ENCODE measurements around the gene FBN2.
"Not testable (repeated sequence)": the region's sequence is repeated elsewhere in the genome, so short reads cannot be mapped to it uniquely, and the experiment has no call there.

The FBN2 gene

DNA sequence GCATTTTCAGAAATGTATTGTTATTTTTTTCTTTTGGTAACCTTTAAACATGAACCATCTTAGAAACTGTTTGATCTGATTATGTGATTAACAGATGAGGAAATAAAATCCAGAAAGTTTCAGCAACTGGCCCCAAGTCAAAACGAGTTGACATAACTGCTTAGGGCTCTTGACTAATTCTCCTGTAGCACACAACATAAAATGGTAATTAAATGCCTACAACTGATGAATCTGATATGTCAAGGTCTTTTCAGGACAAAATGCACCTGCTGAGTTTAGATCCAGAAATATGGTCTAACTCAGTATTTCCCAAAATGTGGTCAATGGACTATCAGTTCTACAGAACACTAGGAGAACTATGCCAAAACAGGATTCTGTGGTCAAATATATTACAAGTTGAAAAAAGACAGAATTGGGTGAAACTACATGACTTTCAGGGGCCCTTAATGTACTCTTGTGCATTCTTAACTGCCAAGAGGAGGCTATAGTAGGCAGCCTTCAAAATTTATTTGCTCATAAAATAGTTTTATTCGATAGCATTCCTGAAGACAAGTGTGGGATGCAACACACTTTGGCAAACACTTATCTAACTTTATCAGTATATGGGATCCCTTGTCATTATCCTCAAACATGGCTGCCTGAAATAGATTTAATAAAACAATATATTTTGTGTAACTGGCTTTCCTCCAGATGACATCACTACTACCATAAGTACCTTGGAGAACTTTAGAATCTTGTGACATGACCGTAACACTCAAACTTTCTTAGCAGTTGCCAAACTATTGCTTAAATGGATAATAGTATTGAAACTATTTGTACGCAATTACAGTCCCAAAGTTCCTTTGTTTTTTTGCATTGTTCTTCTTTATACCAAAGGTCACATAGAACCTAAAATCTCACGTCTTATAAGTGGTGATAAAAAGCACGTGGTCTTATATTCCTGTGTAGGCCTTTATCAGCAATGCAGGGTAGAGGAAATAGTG lies 59.4 kb downstream of the FBN2 start:
- no peak for DNase-seq (ENCODE audit: low read depth in 3 of 3)

DNA sequence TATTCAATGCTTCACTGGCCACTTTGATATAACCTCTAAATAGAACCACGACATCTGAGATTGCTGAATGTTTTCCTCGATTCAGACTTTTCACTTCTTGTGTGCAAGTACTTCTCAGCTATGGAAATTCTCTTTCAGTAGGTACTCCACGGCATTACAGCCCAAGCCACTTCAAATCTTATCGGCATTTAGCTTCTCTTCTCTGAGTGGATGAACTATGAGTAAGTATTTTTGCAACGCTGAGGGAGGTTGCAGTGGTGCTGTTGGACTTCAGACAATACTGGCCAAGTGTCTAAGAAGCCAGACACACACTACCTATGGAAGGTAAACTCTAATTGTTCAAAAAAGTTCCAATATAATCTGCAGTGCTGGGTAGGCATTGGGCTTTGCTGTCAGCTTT lies 60.1 kb downstream of the FBN2 start:
- DNase-seq (ENCODE audit: low read depth in 3 of 3), result no peak

DNA sequence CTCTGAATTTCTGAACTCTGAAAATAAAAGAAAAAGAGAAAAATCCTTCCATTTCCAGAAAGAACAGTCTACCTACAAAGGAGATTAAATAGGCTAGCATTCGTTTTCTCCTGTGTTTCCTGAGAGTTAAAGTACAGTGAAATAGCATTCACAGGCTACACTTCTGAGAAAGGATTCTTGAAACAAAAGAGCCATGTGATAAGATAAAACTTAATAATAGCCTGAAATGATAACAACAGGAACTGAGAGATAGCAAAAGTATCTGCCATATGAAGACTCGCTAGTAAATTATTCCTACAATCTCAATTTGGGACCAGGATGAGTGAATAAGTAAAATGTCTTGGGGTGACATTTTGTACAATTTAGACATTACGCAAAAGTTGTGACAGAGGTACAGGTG lies 62.4 kb downstream of the FBN2 start:
- DNase-seq (ENCODE audit: low read depth in 3 of 3), result no peak

DNA sequence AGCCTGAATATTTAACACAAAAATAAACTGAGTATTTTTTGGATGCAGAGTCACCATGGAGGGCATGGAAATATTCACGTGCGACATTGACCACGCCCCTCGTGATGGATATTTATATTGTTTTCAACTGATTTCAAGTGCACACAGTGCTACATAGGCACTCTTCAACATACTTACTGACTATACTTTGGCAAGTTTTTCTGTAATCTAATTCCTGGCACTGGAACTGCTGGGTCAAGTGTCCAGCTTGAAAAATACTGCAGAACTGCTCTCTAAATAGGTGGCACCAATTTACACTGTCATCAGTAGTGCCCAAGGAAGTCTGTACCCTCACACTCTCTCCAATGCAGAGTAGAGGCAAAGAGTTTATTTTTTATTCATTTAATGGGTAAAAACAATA lies 65.1 kb downstream of the FBN2 start:
- no peak for DNase-seq (ENCODE audit: low read depth in 3 of 3)

DNA sequence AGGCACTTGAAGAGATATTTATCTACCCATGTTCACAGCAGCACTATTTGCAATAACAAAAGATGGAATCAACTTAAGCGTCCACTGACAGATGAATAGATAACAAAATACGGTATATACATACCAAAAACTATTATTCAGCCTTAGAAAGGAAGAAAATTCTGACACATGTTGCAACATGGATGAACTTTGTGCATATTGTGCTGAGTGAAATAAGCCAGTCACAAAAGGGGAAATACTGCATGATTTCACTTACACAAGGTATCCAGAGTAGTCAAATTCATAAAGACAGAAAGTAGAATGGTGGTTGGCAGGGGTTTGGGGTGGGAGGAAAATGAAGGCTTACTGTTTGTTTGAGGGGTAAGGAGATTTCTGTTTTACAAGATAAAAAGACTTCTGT lies 66.0 kb downstream of the FBN2 start:
- no peak for DNase-seq (ENCODE audit: low read depth in 3 of 3)

DNA sequence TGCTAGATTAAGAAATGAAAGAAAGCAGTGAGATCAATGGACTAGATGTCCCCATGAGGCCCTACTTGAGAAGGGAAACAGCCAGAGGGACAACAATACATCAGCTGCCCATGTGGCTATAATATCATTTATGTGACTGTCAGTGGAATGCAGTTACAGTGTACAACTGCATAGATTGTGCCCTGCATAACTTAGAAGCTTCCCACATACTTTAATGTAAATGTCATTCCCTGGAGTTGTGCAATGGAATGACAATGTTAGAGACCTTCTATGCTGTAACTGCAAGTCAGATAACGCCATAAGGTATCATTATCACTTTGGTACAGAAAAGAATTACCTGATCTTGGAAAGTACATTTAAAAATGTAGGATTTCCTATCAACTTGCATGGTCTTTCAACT lies 67.4 kb downstream of the FBN2 start:
- no peak for DNase-seq (ENCODE audit: low read depth in 3 of 3)

DNA sequence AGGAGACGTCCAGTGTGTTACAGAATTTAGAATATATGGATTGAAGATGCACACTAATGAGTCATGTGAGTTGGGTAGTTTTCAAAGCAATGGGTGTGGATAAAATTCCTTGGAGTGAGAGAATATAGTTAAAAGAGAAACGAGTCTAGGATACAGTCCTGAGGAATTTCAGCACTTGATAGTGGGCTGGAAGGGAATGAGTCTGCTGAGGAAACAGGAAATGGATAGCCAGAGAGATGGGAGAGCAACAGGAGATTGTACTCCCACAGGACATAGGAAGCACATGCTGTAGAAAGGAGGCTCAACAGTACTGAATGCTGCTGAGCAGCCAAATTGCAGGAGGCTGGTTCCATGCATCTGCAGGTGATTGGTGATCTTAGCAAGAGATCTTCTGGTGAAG lies 68.1 kb downstream of the FBN2 start:
- DNase-seq (ENCODE audit: low read depth in 3 of 3), result no peak

DNA sequence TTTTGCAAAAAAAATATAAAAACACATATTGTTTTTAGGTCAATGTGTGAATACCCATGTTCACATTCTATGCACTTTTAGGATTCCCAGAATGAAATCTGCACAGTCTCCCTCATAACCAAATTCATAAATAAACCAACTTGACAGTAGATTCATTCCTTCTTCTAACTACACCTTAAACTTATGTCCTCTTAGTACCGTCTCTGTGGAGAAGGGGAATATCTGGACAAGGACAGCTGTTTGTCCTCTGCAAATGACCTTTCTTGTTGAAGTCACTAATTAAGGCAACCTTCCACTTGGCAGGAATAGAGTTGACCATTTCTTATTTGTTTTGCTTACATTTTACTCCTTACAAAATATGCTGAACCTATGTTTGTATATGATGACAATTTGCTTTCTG lies 71.1 kb downstream of the FBN2 start:
- no peak for DNase-seq (ENCODE audit: low read depth in 3 of 3)

DNA sequence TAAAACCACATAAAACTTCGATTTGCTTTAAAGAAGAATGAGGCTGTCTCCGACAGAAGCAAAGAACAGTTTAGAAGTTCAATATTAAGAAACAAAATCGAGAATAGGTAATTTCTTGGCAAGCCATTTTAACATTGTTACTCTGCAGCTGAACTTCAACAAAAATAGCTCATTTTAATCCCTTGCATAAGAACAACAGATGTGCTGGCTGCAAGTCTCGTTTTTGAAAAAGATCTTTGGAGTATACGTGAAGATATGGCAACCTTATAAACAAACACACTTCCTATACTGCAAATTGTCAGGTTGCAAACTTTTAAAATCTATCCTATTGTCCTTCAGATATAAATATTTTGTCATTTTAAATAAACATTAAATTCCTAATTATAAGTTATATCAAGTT lies 71.5 kb downstream of the FBN2 start:
- no peak for DNase-seq (ENCODE audit: low read depth in 3 of 3)

DNA sequence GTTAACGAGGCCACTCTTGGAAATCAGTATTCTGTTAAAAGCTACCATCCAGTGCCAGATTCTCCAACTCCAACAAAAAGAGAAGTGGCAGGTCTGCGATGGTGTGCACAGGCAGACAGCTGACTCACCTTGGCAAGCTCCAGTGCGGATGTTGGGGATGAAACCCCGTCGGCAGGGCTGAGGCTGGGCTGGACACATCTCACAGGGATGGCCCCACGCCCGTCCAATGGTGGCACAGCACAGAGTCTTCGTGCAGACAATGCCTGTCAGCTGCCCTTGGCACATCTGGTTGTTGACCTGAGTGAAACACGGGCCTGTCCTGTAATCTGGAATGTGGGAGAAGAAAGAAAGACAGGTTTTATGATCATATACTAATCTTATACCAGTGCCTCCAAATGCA lies 73.4 kb downstream of the FBN2 start:
- DNase-seq (ENCODE audit: low read depth in 3 of 3), result no peak

DNA sequence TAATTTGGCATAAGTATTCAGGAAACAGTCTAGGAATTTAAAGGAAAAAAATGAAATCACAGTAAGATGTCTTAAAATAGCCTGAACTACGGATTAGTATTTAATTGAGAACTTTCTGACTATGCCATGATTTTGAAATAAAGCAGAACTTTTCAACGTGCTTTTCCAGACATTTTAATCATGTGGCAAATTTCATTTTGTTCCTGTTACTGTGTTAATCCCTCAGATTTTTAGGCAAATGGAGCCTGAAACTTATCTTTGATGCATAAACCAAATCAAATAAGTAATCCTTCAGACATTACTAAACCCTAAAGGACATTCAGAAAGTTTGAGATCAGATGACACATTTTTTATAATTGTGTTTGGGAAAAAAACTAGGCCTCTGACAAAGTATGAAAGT lies 75.7 kb downstream of the FBN2 start:
- DNase-seq (ENCODE audit: low read depth in 3 of 3), result no peak

DNA sequence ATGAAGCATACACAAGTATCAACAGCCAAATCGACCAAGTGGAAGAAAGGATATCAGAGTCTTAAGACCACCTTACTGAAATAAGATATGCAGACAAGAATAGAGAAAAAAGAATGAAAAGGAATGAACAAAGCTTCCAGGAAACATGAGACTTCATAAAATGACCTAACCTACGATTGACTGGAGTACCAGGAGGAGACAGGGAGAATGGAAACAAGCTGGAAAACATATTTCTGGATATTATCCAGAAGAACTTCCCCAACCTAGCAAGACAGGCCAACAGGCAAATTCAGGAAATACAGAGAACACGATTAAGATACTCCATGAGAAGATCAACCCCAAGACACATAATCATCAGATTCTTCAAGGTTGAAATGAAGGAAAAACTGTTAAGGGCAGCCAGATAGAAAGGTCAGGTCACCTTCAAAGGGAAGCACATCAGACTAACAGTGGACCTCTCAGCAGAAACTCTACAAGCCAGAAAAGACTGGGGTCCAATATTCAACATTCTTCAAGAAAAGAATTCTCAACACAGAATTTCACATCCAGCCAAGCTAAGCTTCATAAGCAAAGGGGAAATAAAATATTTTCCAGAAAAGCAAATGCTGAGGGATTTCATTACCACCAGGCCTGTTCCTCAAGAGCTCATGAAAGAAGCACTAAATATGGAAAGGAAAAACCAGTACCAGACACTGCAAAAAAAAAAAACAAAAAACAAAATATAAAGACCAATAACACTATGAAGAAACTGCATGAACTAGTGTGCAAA lies 80.7 kb downstream of the FBN2 start:
- not testable (repeated sequence) for DNase-seq (ENCODE audit: low read depth in 3 of 3)

DNA sequence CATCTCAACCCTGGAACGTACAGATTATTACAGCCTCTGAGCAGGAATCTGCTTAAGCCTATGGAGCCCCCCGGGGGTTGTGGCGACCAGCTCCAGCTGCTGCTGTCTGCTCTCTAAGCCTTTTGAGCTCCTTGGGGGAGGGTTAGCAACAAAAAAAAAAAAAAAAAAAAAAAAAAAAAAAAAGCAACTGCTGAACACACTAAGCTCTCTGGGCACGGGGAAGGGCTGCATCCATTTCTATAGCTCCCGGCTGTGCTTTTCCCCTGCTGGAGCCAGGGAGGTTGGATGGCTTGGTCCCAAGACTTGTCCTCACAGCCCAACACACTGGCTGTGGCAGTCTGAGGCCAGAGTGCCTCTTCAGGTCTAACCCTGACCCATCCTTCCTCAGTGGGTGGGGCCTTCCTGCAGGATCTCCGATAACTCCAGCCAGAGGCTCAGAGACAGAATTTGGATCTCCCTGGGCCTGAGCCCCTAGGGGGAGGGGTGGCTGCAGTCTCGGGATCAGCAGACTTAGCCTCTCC lies 82.1 kb downstream of the FBN2 start:
- no peak for DNase-seq (ENCODE audit: low read depth in 3 of 3)

DNA sequence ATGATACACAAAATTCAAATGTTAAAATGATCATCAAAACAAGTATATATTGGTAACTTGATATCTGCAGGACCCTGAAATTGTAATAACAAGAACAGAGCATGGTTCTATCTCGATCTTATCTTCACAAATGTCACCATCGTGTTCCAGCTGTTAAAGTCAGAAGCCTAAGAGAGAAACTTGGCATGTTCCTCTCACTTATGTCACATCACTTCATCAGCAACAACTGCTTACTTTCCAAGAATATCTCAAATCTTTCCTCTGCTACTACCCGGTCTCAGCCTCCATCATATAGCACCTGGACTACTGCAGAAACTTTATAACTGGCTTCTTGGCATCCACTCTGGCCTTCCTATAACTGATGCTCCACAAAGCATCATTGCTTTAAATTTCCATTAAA lies 84.9 kb downstream of the FBN2 start:
- no peak for DNase-seq (ENCODE audit: low read depth in 3 of 3)

DNA sequence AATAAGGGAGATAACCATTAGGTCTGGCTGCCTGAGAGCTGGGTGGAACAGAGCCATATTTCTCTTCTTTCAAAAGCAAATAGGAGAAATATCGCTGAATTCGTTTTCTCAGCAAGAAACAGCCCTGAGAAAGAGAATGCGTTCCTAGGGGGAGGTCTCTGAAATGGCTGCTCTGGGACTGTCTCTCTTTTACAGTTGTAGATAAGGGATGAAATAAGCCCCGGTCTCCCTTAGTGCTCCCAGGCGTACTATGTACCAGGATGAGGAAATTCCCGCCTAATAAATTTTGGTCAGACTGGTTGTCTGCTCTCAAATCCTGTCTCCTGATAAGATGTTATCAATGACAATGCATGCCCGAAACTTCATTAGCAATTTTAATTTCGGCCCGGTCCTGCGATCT lies 90.8 kb downstream of the FBN2 start:
- not testable (repeated sequence) for DNase-seq (ENCODE audit: low read depth in 3 of 3)

DNA sequence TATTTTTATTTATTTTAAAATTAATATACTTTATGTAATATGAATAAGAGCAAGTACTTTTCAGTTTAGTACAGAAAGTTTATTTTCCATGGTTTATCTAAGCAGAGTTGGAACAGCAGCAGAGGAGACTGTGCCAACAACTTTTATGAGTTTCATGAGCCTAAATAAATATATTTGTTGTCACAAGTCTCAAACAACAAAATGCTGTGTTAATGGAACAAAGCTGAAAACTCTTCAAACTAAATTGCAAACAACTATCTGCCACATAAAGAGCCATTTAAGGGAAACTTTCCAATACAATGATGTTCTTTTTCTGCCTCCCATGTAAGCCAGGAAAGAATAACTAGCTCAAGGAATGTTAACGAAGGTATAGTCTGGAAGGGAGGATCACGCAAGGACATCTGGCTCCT lies 96.1 kb downstream of the FBN2 start:
- no peak for DNase-seq (ENCODE audit: low read depth in 3 of 3)

DNA sequence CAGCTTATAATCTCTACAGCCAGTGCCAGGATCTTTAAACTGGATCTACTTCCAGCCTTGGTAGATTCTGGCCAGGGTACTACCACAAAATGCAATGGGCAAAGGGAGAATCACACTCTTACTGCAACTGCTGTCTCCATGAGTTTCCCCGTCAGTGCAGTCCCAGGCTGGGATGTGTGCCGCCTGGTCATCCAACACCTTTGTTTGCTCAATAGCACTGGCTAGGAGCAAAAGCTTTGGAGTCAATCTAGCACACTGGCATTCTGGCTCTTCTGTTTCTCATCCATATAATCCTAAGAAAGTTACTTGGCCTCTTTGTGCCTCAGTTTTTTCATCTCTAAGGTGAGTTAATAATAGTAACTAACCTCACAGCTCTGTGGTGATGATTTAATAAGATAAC lies 96.9 kb downstream of the FBN2 start:
- DNase-seq (ENCODE audit: low read depth in 3 of 3), result no peak

DNA sequence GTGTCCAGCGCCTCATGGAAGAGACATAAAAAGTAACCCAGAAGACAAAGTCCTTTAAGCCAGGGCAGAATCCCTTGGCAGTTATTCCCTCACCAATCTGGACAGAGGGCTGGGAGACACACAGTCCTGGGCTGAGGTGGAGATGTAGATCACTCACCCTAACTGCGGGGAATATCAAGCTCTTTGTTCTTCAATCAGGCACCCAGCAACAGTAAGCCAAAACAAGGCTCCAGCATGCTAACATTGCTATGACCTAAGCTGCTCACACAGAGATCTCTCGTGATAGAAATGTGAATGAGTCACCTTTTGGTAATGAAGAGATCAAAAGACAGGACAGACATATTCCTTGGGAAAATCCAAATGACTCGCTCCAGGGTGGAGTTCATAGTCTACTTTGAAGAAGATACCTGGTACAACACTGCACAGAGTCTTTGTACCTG lies 101.3 kb downstream of the FBN2 start:
- no peak for DNase-seq (ENCODE audit: low read depth in 3 of 3)

DNA sequence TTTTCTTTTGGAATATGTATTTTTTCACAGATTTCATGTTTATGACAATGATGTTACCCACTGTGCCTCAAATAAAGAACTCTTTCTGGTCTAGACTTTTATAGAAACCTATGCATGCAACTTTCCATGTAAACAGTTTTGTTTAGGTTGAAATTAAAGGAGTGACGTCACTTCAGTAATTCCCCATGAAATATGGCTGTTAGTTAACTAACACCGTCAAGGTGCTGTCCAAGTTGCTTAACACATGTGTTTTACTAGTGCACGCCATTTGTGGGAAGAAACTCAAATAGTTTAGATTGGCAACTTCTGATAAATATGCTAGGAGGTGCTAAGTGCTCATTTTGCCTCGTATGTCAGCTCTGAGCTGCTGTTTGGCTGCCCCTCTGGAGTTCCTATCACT lies 102.2 kb downstream of the FBN2 start:
- DNase-seq (ENCODE audit: low read depth in 3 of 3), result no peak

DNA sequence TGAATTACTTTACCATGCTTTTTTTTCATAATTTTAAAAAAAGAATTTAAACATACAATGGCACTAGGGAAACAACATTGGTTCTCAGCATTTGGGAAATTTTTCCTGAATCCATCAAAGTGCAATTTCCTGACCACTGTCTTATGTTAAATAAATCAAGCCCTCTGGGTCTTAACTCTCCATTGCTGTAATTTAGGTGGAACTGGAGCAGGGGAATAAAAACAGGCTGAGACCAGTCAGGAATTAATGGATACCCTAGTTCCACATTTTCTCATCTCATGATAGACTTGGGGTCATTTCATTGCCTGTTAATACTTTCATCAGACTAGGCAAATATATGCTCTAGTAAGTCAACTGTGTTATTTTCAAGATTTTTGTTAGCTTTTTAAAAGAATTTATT lies 103.1 kb downstream of the FBN2 start:
- DNase-seq (ENCODE audit: low read depth in 3 of 3), result no peak

DNA sequence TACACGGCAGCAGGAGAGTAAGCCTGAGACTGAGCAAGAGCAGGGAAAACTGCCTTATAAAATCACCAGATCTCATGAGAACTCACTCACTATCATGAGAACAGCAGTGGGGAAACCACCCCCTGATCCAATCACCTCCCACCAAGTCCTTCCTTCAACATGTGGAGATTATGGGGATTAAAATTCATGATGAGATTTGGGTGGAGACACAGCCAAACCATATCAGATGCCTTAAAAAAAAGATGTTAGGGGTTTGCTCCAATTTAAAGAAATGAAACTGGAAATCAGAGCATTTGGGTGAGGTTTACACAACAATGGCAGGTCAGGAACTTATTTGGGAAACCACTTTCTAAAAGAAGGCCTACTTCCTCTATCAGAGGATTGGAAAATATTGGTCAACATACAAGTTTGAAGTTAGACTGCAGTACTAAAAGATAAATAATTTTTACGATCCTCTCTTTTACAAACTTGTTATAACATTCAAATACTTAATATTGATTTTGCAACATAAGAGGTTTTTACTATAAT lies 105.1 kb downstream of the FBN2 start:
- DNase-seq (ENCODE audit: low read depth in 3 of 3), result no peak

DNA sequence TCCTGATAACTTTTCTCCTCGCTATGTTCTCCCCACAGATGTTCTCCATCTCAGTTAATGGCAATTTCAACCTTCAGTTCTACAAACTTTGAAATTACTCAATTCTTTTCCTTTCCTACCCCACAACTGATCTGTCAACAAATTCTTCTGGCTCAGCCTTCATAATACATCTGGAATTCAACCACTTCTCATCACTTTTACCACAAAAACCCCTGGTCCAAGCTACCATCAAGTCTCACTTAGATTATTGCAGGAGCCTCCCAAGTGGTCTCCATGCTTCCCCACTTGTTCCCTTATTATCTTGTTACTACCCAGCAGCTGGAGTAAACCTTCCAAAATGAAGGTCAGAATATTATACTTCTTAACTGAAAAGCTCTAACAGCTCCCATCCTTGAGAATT lies 110.1 kb downstream of the FBN2 start:
- DNase-seq (ENCODE audit: low read depth in 3 of 3), result no peak

All from stimulated activated CD4-positive, alpha-beta T cell treated with anti-CD3 and anti-CD28 coated beads, TNF-alpha, amount 100 ng/mL, for 4 hours (primary cell).